Endothelial cell of umbilical vein (primary cell): ENCODE data around the gene HYAL1. TPM values are rescaled to one million over a fixed set of nuclear protein-coding genes. Genes with fewer than 3 reads are reported as not detected.

ENCODE experiments used
- BruUV-seq: library from RNA; stranded (reverse); fragments of 400-500 nt; replicated peaks from 2 replicates; lab custom pipeline; 2021; lab: Mats Ljungman, UMichigan
- CTCF ChIA-PET: fragments of 300-600, 350-600 bp; sonication (Branson Sonifier 250); formaldehyde crosslinking; loops from one replicate; lab custom pipeline; 2021; ENCODE audit warnings: antibody characterized with exemption, inconsistent platforms; lab: Charles Lee
- POLR2A ChIA-PET: fragments of 300-600, 350-600 bp; sonication (Branson Sonifier 250); formaldehyde crosslinking; loops from one replicate; lab custom pipeline; 2021; ENCODE audit warnings: antibody characterized with exemption, inconsistent platforms; lab: Charles Lee
- DNase-seq: peaks from one replicate; pipeline ENCODE4 v3.0.0-alpha.2; 2011; ENCODE audit warnings: low read depth, low spot score
- FAIRE-seq: peaks from 2 replicates; lab custom pipeline; 2011; peaks lifted over from hg19 to GRCh38; lab: Jason Lieb, UNC
- H2AFZ ChIP-seq: 2 replicates; pipeline ENCODE4 v1.6.0; 2012; ENCODE audit warnings: low read depth, low read length, control low read depth, inconsistent platforms
- H3K27ac ChIP-seq: 2 replicates; pipeline ENCODE4 v1.5.1; 2011; ENCODE audit warnings: low read depth, mild to moderate bottlenecking, control low read depth, low read length, moderate library complexity; ENCODE audit not compliant: insufficient read depth
- H3K27me3 ChIP-seq, 2 experiments: 2 replicates each; pipeline versions ENCODE4 v1.6.0 to v1.6.1; 2011; ENCODE audit warnings: low read length in 2 of 2, mixed read lengths in 1 of 2; ENCODE audit not compliant: control insufficient read depth in 2 of 2, insufficient read depth in 2 of 2
- H3K36me3 ChIP-seq, 2 experiments: 2 replicates in 1 of 2; 3 replicates in 1 of 2; pipeline ENCODE4 v1.5.1; 2011; ENCODE audit warnings: low read length in 2 of 2, mild to moderate bottlenecking in 1 of 2, moderate library complexity in 1 of 2; ENCODE audit not compliant: control insufficient read depth in 2 of 2, insufficient read depth in 2 of 2; ENCODE audit errors: extremely low read depth in 1 of 2
- H3K4me1 ChIP-seq: 3 replicates; pipeline ENCODE4 v1.5.1; 2011; ENCODE audit warnings: mild to moderate bottlenecking, low read length; ENCODE audit not compliant: control insufficient read depth, insufficient read depth; ENCODE audit errors: extremely low read depth
- H3K4me2 ChIP-seq: 2 replicates; pipeline ENCODE4 v1.6.1; 2011; ENCODE audit warnings: low read length, control low read depth, mixed read lengths; ENCODE audit not compliant: insufficient read depth
- H3K4me3 ChIP-seq, 3 experiments: fragments of 200-600 bp in 1 of 3; sonication (generic), shearing (Covaris generic) in 1 of 3; replicated peaks in 1 of 3; 2 replicates each; pipeline ENCODE4 v1.5.1; 2011 to 2016; ENCODE audit warnings: control low read depth in 3 of 3, low read length in 3 of 3, mild to moderate bottlenecking in 2 of 3, inconsistent platforms in 1 of 3, low read depth in 1 of 3, moderate library complexity in 1 of 3; ENCODE audit not compliant: insufficient read depth in 1 of 3
- H3K79me2 ChIP-seq: 2 replicates; pipeline ENCODE4 v1.6.0; 2012; ENCODE audit warnings: low read length, inconsistent platforms; ENCODE audit not compliant: control insufficient read depth, insufficient read depth
- H3K9ac ChIP-seq: replicated peaks from 2 replicates; pipeline ENCODE3; 2011; ENCODE audit warnings: low read length, control low read depth; ENCODE audit not compliant: insufficient read depth; ENCODE audit errors: extremely low read depth
- H3K9me1 ChIP-seq: replicated peaks from 3 replicates; pipeline ENCODE4 v1.6.0; 2011; ENCODE audit warnings: mild to moderate bottlenecking, low read length; ENCODE audit not compliant: control insufficient read depth, insufficient read depth; ENCODE audit errors: extremely low read depth
- H3K9me3 ChIP-seq: replicated peaks from 2 replicates; pipeline ENCODE4 v1.5.1; 2012; ENCODE audit warnings: low read length, inconsistent platforms; ENCODE audit not compliant: control insufficient read depth, insufficient read depth
- H4K20me1 ChIP-seq: replicated peaks from 2 replicates; pipeline ENCODE3; 2011; ENCODE audit warnings: mild to moderate bottlenecking, low read length; ENCODE audit not compliant: control insufficient read depth, insufficient read depth; ENCODE audit errors: extremely low read depth
- CTCF ChIP-seq, 2 donors: IDR thresholded peaks; 1 replicate in 1 of 2; 2 replicates in 1 of 2; pipeline ENCODE4 v1.5.1; 2011; ENCODE audit warnings: low read length in 2 of 2, mild to moderate bottlenecking in 2 of 2, moderate library complexity in 2 of 2, control low read depth in 1 of 2, inconsistent platforms in 1 of 2, low read depth in 1 of 2; ENCODE audit not compliant: insufficient read depth in 1 of 2; ENCODE audit errors: extremely low read depth in 1 of 2
- EZH2 ChIP-seq: IDR thresholded peaks from 2 replicates; pipeline ENCODE4 v1.6.1; 2012; ENCODE audit warnings: borderline replicate concordance, low read depth, mild to moderate bottlenecking, moderate library complexity, low read length, inconsistent platforms; ENCODE audit not compliant: severe bottlenecking
- FOS ChIP-seq: IDR thresholded peaks from 2 replicates; pipeline ENCODE4 v1.6.1; 2011; ENCODE audit warnings: mild to moderate bottlenecking, low read length, moderate library complexity, borderline replicate concordance; ENCODE audit not compliant: insufficient read depth
- GATA2 ChIP-seq: IDR thresholded peaks from 2 replicates; pipeline ENCODE4 v1.7.0; 2011; ENCODE audit warnings: low read depth, mild to moderate bottlenecking, moderate library complexity, mixed read lengths, low read length; ENCODE audit not compliant: insufficient read length, insufficient read depth
- JUN ChIP-seq: IDR thresholded peaks from 2 replicates; pipeline ENCODE4 v1.6.1; 2011; ENCODE audit warnings: borderline replicate concordance, low read depth; ENCODE audit not compliant: insufficient read length, insufficient read depth
- MAX ChIP-seq: IDR thresholded peaks from 2 replicates; pipeline ENCODE4 v1.6.1; 2011; ENCODE audit not compliant: insufficient read depth, insufficient read length
- MYC ChIP-seq: IDR thresholded peaks from one replicate; pipeline ENCODE4 v1.6.1; 2011; ENCODE audit warnings: mild to moderate bottlenecking, low read depth, low read length
- POLR2A ChIP-seq: IDR thresholded peaks from 2 replicates; pipeline ENCODE4 v1.6.1; 2012; ENCODE audit warnings: low read depth, mild to moderate bottlenecking, control low read depth, low read length
- POLR2AphosphoS5 ChIP-seq: IDR thresholded peaks from 2 replicates; pipeline ENCODE4 v1.6.1; 2012; ENCODE audit warnings: low read depth, mild to moderate bottlenecking, control low read depth, low read length, moderate library complexity; ENCODE audit not compliant: insufficient read depth
- dilution Hi-C: fragments of 300-500 bp; cut with MboI; formaldehyde crosslinking; loops from one replicate; pipeline ENCODE4 v1.15.0; 2019; ENCODE audit warnings: low sequenced_read_pairs; ENCODE audit not compliant: extremely low pct_ligation_motif_present
- intact Hi-C: fragments of 100-400 bp; cut with micrococcal nuclease; formaldehyde crosslinking; loops from one replicate; pipeline ENCODE4 v1.10.0; 2022
- polyA plus RNA-seq, 4 experiments: library from polyadenylated mRNA; depleted of rRNA in 3 of 4; stranded (reverse) in 3 of 4; unstranded in 1 of 4; fragments of >200 nt; gene quantifications; 2 replicates each; pipeline versions ENCODE4 v1.2.1 to v1.2.3, GENCODE V29; 2011 to 2012; ENCODE audit warnings: missing spikeins in 1 of 4
- total RNA-seq: library from RNA; stranded (reverse); gene quantifications from 2 replicates; pipeline ENCODE4 v1.2.3, GENCODE V29; 2021

Gene HYAL1
- total and polyA plus RNA-seq, 2 donors (not counting 3 experiments of a cell fraction or from before 2014, with no cell fraction given) = 2.2 to 3.3 TPM

GRCh38 chr3:50256978-50257890 is 46.1 kb downstream of the HYAL1 start:
- no peak overlapping the region for H3K4me3 ChIP-seq
- peaks cover 37% of the 10 kb centered on the region for H3K79me2 ChIP-seq
- H3K4me2 ChIP-seq = no peak overlapping the region
- CTCF ChIA-PET = interaction anchor here (0.9 to 8.6 kb wide), 6 partner anchors 9 to 29 kb away, joined by 4 to 98 read pairs (median 11); partner anchors contain the start of gene GNAI2
- TF ChIP-seq POLR2AphosphoS5 (no peak), GATA2 (no peak), EZH2 (no peak), MYC (no peak), FOS (no peak), POLR2A (no peak), MAX (no peak), JUN (no peak), CTCF (IDR thresholded peaks at IDR 0.05; ENCODE audit: extremely low read depth in 1 of 2, insufficient read depth in 1 of 2, low read depth in 1 of 2, low read length in 2 of 2) (peak; percentile 50 to 73)
- H3K36me3 ChIP-seq = peaks cover 14 to 50% of the 10 kb centered on the region in 2 experiments
- DNase-seq = peak; percentile 66
- TSS peak; percentile 1 for BruUV-seq
- dilution Hi-C loops (no loop called here), intact Hi-C loops (no loop called here)
- FAIRE-seq = peak; percentile 72
- no peaks in the 10 kb centered on the region for H3K9me3 ChIP-seq
- H3K9ac ChIP-seq = no peak overlapping the region
- peaks cover 53% of the 10 kb centered on the region for H3K4me1 ChIP-seq
- peak overlapping the region; percentile 19 for H3K27ac ChIP-seq
- H4K20me1 ChIP-seq = no peaks in the 10 kb centered on the region
- no peaks in the 10 kb centered on the region for H3K9me1 ChIP-seq
- no peak overlapping the region for H2AFZ ChIP-seq
- POLR2A ChIA-PET = interaction anchor here (1.2 kb wide), 1 partner anchor 10 kb away, joined by 3 read pairs; no protein-coding TSS in a partner anchor
- no peaks in the 10 kb centered on the region for H3K27me3 ChIP-seq
